Esophagus squamous epithelium (tissue), 4 donors: Measurements from ENCODE around the gene OTOF.

Experiments used
- CTCF ChIP-seq, 6 experiments: fragments of 450-650 bp in 4 of 6; fragments of 200-600 bp in 2 of 6; sonication (generic) in 2 of 6; IDR thresholded peaks; one replicate each; pipeline ENCODE4 v1.5.1; 2016 to 2019; ENCODE audit warnings: antibody characterized with exemption in 6 of 6, mild to moderate bottlenecking in 4 of 6, moderate library complexity in 4 of 6
- POLR2A ChIP-seq, 4 donors: fragments of 450-650 bp; IDR thresholded peaks; one replicate each; pipeline ENCODE4 v1.6.1; 2017; ENCODE audit warnings: antibody characterized with exemption in 4 of 4, mild to moderate bottlenecking in 4 of 4, moderate library complexity in 3 of 4

- no peak for TF ChIP-seq CTCF (IDR thresholded peaks at IDR 0.05)
- no peak for TF ChIP-seq POLR2A (IDR thresholded peaks at IDR 0.05)
Measured at GRCh38 chr2:26485099-26485498, 7.2 kb upstream of the OTOF start.
